Central memory CD8-positive, alpha-beta T cell (primary cell): Measurements from ENCODE around the gene MEMO1.

Experiments
- ATAC-seq: fragments of 150-1000 bp; cut with Tn5 transposase; replicated peaks from 2 replicates; pipeline ENCODE4 v1.10.0; 2022; ENCODE audit warnings: mild to moderate bottlenecking, moderate FRiP score, moderate number of reproducible peaks; ENCODE audit not compliant: poor library complexity, severe bottlenecking; ENCODE audit errors: extremely low read depth
- DNase-seq, 2 donors: peaks; one replicate each; pipeline ENCODE4 v3.0.0; 2021; ENCODE audit warnings: low spot score in 2 of 2
- H3K27ac Mint-ChIP-seq: one replicate; pipeline ENCODE4 v1.8.0; 2022; ENCODE audit warnings: low read depth, mild to moderate bottlenecking, moderate library complexity, mixed read lengths
- H3K27me3 Mint-ChIP-seq: one replicate; pipeline ENCODE4 v1.8.0; 2022; ENCODE audit warnings: mixed read lengths
- H3K36me3 Mint-ChIP-seq: one replicate; pipeline ENCODE4 v1.8.0; 2022; ENCODE audit warnings: mild to moderate bottlenecking, moderate library complexity, mixed read lengths; ENCODE audit not compliant: insufficient read depth
- H3K4me1 Mint-ChIP-seq: one replicate; pipeline ENCODE4 v1.8.0; 2022; ENCODE audit warnings: mixed read lengths
- H3K4me3 Mint-ChIP-seq: one replicate; pipeline ENCODE4 v1.8.0; 2022; ENCODE audit warnings: mild to moderate bottlenecking, moderate library complexity, mixed read lengths
- H3K9me3 Mint-ChIP-seq: one replicate; pipeline ENCODE4 v1.8.0; 2022; ENCODE audit warnings: mixed read lengths

MEMO1 gene

GRCh38 chr2:31828891-31829290 lies 181.9 kb downstream of the MEMO1 start:
- no peak overlapping the region for H3K27ac Mint-ChIP-seq
- peaks cover 20% of the 10 kb centered on the region for H3K9me3 Mint-ChIP-seq
- DNase-seq = no peak
- no peaks in the 10 kb centered on the region for H3K4me1 Mint-ChIP-seq
- ATAC-seq = no peak
- H3K27me3 Mint-ChIP-seq = peaks cover 36% of the 10 kb centered on the region
- peaks cover 5% of the 10 kb centered on the region for H3K36me3 Mint-ChIP-seq
- no peak overlapping the region for H3K4me3 Mint-ChIP-seq

GRCh38 chr2:31823558-31823957 lies 187.2 kb downstream of the MEMO1 start:
- Mint-ChIP-seq H3K4me1 (no peaks in the 10 kb centered on the region), H3K36me3 (peaks cover 9% of the 10 kb centered on the region), H3K27ac (no peak overlapping the region), H3K4me3 (no peak overlapping the region), H3K27me3 (peaks cover 26% of the 10 kb centered on the region), H3K9me3 (peaks cover 18% of the 10 kb centered on the region)
- ATAC-seq (no peak), DNase-seq (no peak)

DNA sequence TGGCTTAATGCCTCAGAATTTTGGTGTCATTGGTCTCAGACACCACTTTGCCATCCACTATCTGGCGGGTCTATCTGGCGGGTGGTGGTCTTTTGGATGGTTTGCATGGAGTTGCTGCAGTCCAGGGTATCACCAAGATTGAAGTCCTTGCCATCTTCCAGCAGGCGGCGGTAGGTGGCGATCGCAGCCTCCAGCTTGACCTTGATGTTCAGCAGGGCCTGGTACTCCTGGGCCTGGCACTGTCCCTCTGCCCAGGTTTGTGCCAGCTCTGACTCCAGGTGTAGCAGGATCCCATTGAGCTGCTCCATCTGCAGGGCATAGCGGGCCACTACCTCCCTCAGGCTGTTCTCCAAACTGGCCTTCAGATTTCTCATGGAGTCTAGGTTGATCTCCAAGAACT lies 188.2 kb downstream of the MEMO1 start:
- no peak overlapping the region for H3K27ac Mint-ChIP-seq
- no peaks in the 10 kb centered on the region for H3K4me1 Mint-ChIP-seq
- H3K9me3 Mint-ChIP-seq = peaks cover 14% of the 10 kb centered on the region
- DNase-seq (no peak), ATAC-seq (no peak)
- peaks cover 17% of the 10 kb centered on the region for H3K27me3 Mint-ChIP-seq
- H3K4me3 Mint-ChIP-seq = no peak overlapping the region
- peaks cover 7% of the 10 kb centered on the region for H3K36me3 Mint-ChIP-seq
